SJCRH30 (cell line): ENCODE data around the gene ARSJ. TPM values are rescaled to one million over a fixed set of nuclear protein-coding genes. Genes with fewer than 3 reads are reported as not detected.

Experiments
- DNase-seq, 2 experiments: peaks; one replicate each; pipeline ENCODE4 v3.0.0-alpha.2; 2015 to 2020
- H3K27ac ChIP-seq: fragments of 250-450 bp; sonication (Bioruptor Pico); 2 replicates; pipeline ENCODE4 v1.5.1; 2020; ENCODE audit warnings: mild to moderate bottlenecking, moderate library complexity
- H3K27me3 ChIP-seq: fragments of 250-450 bp; sonication (Bioruptor Pico); 2 replicates; pipeline ENCODE4 v1.5.1; 2020; ENCODE audit warnings: mild to moderate bottlenecking, moderate library complexity
- H3K36me3 ChIP-seq: fragments of 250-450 bp; sonication (Bioruptor Pico); 2 replicates; pipeline ENCODE4 v1.5.1; 2020; ENCODE audit warnings: mild to moderate bottlenecking, moderate library complexity
- H3K4me1 ChIP-seq: fragments of 250-450 bp; sonication (Bioruptor Pico); 2 replicates; pipeline ENCODE4 v1.5.1; 2020; ENCODE audit warnings: mild to moderate bottlenecking, moderate library complexity
- H3K4me3 ChIP-seq: fragments of 250-450 bp; sonication (Bioruptor Pico); 2 replicates; pipeline ENCODE4 v1.5.1; 2020; ENCODE audit warnings: mild to moderate bottlenecking, moderate library complexity
- H3K9me3 ChIP-seq: fragments of 250-450 bp; sonication (Bioruptor Pico); replicated peaks from 2 replicates; pipeline ENCODE4 v1.5.1; 2020; ENCODE audit warnings: mild to moderate bottlenecking, moderate library complexity
- total RNA-seq: library from RNA; depleted of rRNA; stranded (reverse); fragments of >200 nt; shearing (Covaris generic); gene quantifications from 2 replicates; pipeline ENCODE4 v1.2.3, GENCODE V29; 2014

ARSJ gene
- total RNA-seq, 1 experiment from 2014 or later: 6.2 TPM

DNA sequence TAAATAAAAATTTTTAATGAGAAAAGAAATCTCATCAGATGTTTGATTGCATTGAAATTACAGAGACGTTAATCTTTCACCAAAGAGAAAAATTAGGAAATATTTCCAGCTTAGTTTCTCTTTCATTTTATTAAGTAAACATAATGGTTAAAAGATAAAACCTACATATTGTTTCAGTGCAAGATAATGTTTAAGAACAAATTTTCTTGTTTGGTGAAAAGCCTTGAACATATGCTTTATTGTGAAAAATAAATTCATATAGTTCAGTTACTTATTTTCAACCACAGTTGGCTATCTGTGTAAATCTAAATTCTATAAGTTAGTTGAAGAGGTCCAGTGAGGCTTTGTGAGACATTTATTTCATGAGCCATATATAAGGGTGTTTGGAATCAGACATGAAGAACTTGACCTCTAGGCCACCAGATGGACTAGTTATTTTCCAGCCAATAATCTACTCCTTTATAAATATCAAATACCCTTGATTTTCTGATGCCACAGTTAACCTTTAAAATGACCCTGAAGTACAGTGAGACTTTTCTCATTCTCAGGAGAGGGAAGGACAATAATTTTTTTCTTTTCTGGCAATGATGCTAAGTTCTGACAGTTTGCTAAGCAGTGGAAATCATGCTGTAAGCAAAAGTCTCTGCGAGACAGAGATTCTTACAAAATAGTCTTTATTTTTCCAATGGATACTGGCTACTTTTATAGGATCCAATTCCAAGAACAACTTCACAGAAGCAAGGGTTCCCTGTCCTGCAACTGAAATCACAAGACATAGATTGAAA, 2.5 kb downstream of the ARSJ start:
- H3K27ac ChIP-seq: no peak overlapping the region

DNA sequence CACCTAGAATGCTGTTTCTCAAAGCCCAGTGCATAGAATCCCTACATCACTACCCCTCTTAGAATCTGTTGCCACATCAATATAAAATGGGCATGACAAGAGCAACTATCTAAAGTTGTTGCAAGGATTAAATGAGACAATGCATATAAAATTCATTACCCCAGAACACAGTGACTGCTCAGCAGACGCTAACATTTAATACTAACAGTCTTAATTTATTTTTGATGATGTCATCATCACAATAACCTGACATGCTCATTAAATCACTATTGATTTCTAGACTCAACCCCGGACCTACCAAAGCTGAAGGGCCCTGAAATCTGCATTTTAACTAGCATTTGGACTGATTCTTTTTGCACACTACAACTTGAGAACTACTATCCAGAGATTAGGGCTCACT, 3.9 kb downstream of the ARSJ start:
- H3K27ac ChIP-seq: no peak overlapping the region
- H3K27me3 ChIP-seq: no peaks in the 10 kb centered on the region
- no peak overlapping the region for H3K4me3 ChIP-seq
- H3K9me3 ChIP-seq: peaks cover 6% of the 10 kb centered on the region; the same call in 1 of the 2 replicates
- peaks cover 7% of the 10 kb centered on the region; the same call in 1 of the 2 replicates for H3K4me1 ChIP-seq
- H3K36me3 ChIP-seq: peaks cover 4% of the 10 kb centered on the region; the same call in 1 of the 2 replicates
- DNase-seq: no peak

More for the DNA sequence above, 2.5 kb downstream of the ARSJ start:
- DNase-seq: no peak
- peaks cover 4% of the 10 kb centered on the region; the same call in 1 of the 2 replicates for H3K36me3 ChIP-seq
- H3K9me3 ChIP-seq: peaks cover 6% of the 10 kb centered on the region; the same call in 1 of the 2 replicates
- H3K4me1 ChIP-seq: 0 out of 2 replicates have a peak, but pooled peaks cover 4% of the 10 kb centered on the region
- peak overlapping the region; percentile 66 for H3K4me3 ChIP-seq
- H3K27me3 ChIP-seq: no peaks in the 10 kb centered on the region

DNA sequence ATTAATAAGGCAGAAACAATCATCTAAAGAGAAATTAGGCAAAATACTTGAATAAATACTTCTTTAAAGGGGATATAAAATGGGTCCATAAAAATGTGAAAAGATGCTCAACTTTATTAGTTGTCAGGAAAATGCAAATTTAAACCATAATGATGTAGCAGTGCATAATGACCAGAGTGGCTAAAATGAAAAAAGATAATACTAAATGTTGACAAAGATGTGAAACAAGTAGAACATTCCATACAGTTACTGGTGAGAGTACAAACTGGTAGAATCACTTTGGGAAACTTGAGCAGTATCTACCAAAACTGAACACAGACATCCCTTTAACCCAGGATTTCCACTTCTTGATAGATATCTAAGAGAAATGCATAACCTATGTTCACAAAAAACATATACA, 5.0 kb downstream of the ARSJ start:
- Histone ChIP-seq H3K4me3 (no peak overlapping the region), H3K4me1 (peaks cover 7% of the 10 kb centered on the region; the same call in 1 of the 2 replicates), H3K27me3 (no peaks in the 10 kb centered on the region), H3K36me3 (peaks cover 8% of the 10 kb centered on the region; the same call in 1 of the 2 replicates), H3K27ac (no peak overlapping the region), H3K9me3 (peaks cover 6% of the 10 kb centered on the region; the same call in 1 of the 2 replicates)
- no peak for DNase-seq

DNA sequence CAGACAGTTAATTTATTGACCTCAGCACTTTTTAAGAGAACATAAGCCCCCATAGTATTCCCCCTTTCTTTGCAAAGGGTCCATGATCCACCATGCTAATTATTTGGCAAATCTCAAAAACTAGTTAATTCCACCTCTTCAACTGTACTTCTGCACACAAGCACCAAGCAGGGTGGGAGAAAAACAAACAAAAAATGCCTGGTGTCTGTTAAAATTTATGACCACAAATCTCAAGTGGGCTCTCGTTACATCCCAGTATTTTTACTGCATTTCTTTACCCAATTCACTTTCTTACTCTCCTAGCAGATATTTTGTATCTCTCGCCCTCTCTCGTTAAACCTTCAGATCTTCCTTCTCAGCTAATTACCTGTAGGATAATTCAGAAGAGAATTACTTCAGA, 6.1 kb downstream of the ARSJ start:
- Histone ChIP-seq H3K27me3 (no peaks in the 10 kb centered on the region), H3K9me3 (peaks cover 6% of the 10 kb centered on the region; the same call in 1 of the 2 replicates), H3K27ac (no peak overlapping the region), H3K4me1 (peaks cover 7% of the 10 kb centered on the region; the same call in 1 of the 2 replicates), H3K4me3 (no peak overlapping the region), H3K36me3 (peaks cover 8% of the 10 kb centered on the region; the same call in 1 of the 2 replicates)
- no peak for DNase-seq

DNA sequence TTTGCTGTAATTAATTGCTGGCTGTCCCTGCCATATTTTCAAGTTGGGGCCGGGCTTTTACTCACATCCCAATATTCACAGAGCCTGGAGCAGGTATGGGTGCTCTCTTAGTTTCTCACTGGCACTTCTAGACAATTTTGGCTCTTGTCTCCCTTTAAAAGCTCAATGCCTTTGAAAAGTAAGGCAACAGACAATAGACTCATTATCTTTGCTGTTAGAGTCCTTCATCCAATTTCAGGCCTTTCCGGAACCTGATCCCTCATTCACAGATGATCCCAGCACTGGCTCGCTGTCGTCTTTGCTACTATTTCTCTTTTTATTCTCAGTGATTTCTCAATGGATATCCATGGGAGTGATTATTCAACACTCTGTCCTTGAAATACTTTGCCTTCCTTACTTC, 6.7 kb downstream of the ARSJ start:
- peaks cover 6% of the 10 kb centered on the region; the same call in 1 of the 2 replicates for H3K9me3 ChIP-seq
- DNase-seq: peak in 1 of 2 experiments; percentile 37
- no peak overlapping the region for H3K27ac ChIP-seq
- peaks cover 8% of the 10 kb centered on the region; the same call in 1 of the 2 replicates for H3K36me3 ChIP-seq
- H3K4me1 ChIP-seq: peaks cover 3% of the 10 kb centered on the region; the same call in 1 of the 2 replicates
- no peaks in the 10 kb centered on the region for H3K27me3 ChIP-seq
- H3K4me3 ChIP-seq: no peak overlapping the region

DNA sequence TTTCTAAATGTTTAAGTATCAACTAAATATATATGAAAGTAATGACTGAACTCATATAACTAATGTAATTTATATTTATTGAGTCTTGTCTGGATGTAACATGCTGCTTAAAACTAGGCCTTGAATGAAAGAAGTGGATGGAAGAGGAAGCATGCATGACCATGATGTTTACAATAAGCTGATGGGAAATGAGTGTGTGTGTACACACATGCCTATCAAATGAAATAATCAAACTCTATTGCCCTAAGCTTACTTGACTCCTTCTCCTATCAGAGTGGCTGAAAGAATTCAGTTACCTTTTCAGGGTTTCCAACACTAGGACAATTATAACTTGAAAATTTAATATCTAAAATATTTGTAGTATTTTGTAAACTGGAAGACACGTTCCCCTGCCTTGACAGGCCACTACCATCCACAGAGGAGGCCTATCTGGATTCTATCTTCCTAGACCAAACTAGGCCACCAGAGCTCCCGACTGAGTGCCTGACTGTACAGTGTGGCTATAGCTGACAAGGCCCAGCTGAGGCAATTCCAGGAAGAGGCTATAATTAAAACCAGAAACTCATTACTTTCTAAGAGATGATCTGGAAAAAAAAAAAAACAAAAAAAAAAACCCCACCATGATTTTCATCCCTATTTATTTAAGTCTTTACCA, 7.6 kb downstream of the ARSJ start:
- no peak for DNase-seq
- Histone ChIP-seq H3K27ac (no peak overlapping the region), H3K9me3 (peaks cover 6% of the 10 kb centered on the region; the same call in 1 of the 2 replicates), H3K27me3 (no peaks in the 10 kb centered on the region), H3K4me1 (peaks cover 3% of the 10 kb centered on the region; the same call in 1 of the 2 replicates), H3K36me3 (peaks cover 8% of the 10 kb centered on the region; the same call in 1 of the 2 replicates), H3K4me3 (no peak overlapping the region)

DNA sequence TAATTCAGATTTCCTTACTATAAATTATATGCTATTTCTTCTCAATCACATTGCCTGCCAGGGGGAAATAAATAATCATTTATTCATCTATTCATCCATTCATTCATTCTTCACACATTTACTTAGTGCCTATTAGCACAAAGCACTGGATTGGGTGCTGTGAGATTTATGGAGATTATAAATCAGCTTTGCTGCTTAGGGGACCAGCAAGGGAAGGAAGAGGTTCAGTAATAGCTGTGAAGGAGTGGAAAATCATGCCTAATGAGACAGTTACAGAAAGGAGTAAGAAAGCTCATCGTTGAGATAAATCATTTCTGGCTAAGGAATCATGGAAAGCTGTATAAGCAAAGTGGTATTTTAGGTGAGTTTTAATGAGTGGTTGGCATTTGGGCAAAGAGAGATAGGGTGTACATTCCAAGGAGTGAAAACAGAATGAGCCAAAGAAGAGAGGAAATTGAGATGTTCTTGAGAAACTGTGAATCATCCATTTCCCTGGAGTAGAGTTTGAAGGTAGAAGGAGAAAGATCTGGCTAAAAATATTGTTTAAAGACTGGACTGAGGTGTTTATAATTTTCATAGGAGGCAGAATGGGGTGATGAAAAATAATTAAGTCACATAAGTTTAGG, 9.6 kb downstream of the ARSJ start:
- H3K4me1 ChIP-seq: peaks cover 3% of the 10 kb centered on the region; the same call in 1 of the 2 replicates
- no peak for DNase-seq
- H3K27ac ChIP-seq: no peak overlapping the region
- peaks cover 11% of the 10 kb centered on the region; the same call in 1 of the 2 replicates for H3K36me3 ChIP-seq
- peaks cover 6% of the 10 kb centered on the region; the same call in 1 of the 2 replicates for H3K9me3 ChIP-seq
- no peaks in the 10 kb centered on the region for H3K27me3 ChIP-seq
- H3K4me3 ChIP-seq: no peak overlapping the region

DNA sequence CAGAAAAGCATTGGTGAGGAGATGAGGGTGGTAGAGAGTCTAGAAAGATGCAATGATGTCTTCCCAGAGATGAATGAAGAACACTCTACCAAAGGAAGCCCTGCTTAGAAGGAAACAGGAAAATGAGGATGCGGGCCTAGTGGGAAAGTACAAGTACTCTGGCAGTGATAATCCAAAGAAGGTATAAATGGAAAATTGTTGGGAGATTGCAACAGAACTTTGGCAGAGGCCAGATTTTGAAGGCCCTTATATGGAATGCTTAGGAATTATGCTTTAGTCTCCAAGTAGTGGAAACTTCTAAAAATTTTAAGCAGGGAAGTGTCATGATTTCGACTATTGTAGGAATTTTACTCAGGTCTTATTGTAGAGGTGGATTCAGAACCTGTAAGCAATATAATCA, 11.0 kb downstream of the ARSJ start:
- H3K27ac ChIP-seq: no peak overlapping the region
- no peaks in the 10 kb centered on the region for H3K9me3 ChIP-seq
- H3K4me1 ChIP-seq: peaks cover 3% of the 10 kb centered on the region; the same call in 1 of the 2 replicates
- H3K36me3 ChIP-seq: peaks cover 7% of the 10 kb centered on the region; the same call in 1 of the 2 replicates
- H3K27me3 ChIP-seq: no peaks in the 10 kb centered on the region
- DNase-seq: no peak
- no peak overlapping the region for H3K4me3 ChIP-seq

DNA sequence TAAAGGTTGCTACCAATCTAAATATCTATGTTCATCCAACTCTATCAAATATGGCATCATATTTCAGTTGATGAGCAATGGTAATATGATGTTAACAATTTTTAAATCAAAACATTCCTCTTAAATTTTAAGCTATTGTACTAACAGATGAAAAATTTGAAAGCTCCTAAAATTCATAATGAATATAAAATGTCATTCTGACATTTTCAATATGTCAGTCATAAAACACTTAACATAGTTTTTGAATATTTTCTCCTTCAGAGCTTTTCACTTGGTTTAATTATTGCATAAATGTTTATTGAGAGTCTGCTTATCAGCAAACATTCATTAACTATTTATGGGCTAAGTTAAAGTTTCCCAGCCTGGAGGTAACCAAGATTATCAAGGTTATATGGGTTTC, 11.8 kb downstream of the ARSJ start:
- Histone ChIP-seq H3K4me1 (peaks cover 3% of the 10 kb centered on the region; the same call in 1 of the 2 replicates), H3K27ac (no peak overlapping the region), H3K36me3 (peaks cover 7% of the 10 kb centered on the region; the same call in 1 of the 2 replicates), H3K4me3 (no peak overlapping the region), H3K9me3 (no peaks in the 10 kb centered on the region), H3K27me3 (no peaks in the 10 kb centered on the region)
- no peak for DNase-seq

DNA sequence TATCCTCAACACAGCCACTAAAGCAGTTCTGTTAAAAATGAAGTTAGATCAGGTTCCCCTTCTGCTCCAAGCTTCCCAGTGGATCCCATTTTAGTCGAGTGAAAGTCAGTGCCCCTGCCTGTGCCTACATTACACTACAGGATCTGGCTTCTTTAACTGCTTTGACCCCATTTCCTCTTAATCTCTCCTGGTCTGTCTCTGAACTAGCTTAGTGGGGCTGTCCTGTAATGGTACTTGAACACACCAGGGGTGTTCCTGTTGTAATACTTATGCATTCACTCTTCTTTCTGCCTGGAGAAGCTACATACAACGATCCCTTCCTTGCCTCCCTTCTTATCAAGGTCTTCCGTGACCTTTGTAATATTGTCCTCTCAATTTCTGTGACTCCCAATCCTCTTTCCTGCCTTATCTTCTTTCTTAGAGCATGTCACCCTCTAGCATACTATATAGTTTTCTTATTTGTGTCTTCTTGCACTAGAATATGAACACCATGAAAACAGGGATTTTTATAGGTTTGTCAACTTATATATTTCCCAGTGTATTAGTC, 16.7 kb downstream of the ARSJ start:
- Histone ChIP-seq H3K4me1 (peaks cover 38% of the 10 kb centered on the region), H3K4me3 (no peak overlapping the region), H3K36me3 (peaks cover 3% of the 10 kb centered on the region; the same call in 1 of the 2 replicates), H3K27me3 (no peaks in the 10 kb centered on the region), H3K9me3 (no peaks in the 10 kb centered on the region), H3K27ac (no peak overlapping the region)
- DNase-seq: no peak

DNA sequence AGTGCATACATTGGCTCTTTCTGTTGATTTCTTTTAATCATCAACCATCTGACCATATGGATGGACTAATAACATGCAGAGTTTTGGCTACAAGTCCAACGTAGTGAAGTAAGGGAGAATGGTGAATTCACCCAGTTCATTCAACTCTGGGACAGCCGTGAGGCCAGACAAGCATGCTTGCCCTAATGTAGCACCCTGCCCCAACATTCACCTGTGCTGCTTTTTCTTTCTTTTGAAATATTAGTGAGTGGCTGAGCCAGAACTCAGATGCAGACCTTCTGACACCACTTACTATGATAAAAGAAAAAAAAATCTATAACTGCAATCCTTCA, 17.5 kb downstream of the ARSJ start:
- no peak overlapping the region for H3K4me3 ChIP-seq
- peaks cover 46% of the 10 kb centered on the region for H3K4me1 ChIP-seq
- no peak overlapping the region for H3K27ac ChIP-seq
- H3K9me3 ChIP-seq: no peaks in the 10 kb centered on the region
- H3K27me3 ChIP-seq: no peaks in the 10 kb centered on the region
- peaks cover 3% of the 10 kb centered on the region; the same call in 1 of the 2 replicates for H3K36me3 ChIP-seq
- DNase-seq: no peak

DNA sequence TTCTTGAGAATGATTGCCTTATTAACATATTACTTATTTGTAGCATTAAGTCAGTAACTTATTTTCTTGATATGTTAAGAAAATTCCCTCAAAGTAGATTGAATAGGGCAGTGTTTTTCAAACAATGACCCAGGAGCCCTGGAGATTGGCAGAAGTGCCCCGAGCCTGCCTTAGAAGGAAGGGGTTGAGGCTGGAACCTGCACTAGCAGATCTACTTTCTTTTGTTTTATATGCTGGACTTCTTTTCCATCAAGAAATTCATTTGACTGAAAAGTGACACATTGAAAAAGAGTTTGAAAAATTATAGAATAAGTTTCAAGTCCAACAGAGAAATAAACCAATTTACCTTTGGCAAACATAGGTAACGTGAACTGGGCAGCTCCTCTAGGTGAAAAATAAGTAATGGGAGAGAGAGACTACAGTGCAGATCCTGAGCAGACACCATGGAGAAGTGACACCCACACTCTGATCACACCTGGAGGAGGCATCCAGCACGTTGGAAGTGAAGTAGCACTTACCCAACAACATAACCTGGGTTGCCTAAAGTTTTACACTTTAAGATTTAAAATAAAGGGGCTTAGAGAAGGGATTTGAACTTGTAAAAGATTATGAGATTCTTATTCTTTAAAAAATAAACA, 18.6 kb downstream of the ARSJ start:
- H3K4me1 ChIP-seq: peaks cover 46% of the 10 kb centered on the region
- H3K27ac ChIP-seq: no peak overlapping the region; the same call in 1 of the 2 replicates

DNA sequence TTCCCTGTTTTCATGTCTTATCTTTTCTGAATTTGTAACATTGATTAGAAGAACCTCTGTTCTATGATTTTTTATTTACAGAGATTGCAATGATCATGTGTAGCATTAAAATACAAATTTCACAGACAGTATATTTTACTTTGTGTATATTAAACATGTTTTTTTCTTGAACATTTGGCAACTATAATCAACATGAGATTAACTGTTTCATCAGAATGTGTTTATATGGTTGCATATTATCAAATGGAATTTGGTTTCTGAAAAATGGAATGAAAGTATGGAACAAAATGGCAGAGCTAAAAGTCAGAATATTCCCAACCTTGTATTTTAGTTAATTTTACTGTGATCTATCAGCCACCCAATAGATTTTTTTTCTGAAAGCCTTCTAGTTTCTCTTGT, 19.9 kb downstream of the ARSJ start:
- Histone ChIP-seq H3K36me3 (no peaks in the 10 kb centered on the region), H3K27ac (peak overlapping the region; percentile 77), H3K4me1 (peaks cover 46% of the 10 kb centered on the region), H3K9me3 (no peaks in the 10 kb centered on the region), H3K4me3 (peak overlapping the region; percentile 17; the same call in 1 of the 2 replicates), H3K27me3 (no peaks in the 10 kb centered on the region)
- no peak for DNase-seq

More for the DNA sequence above, 18.6 kb downstream of the ARSJ start:
- no peak overlapping the region for H3K4me3 ChIP-seq
- peaks cover 3% of the 10 kb centered on the region; the same call in 1 of the 2 replicates for H3K36me3 ChIP-seq
- DNase-seq: no peak
- H3K9me3 ChIP-seq: no peaks in the 10 kb centered on the region
- H3K27me3 ChIP-seq: no peaks in the 10 kb centered on the region
